ENCODE data around the gene CAND1.
A peak's percentile ranks its signal among the peaks of the same experiment; 100 is the strongest.

The CAND1 gene

DNA sequence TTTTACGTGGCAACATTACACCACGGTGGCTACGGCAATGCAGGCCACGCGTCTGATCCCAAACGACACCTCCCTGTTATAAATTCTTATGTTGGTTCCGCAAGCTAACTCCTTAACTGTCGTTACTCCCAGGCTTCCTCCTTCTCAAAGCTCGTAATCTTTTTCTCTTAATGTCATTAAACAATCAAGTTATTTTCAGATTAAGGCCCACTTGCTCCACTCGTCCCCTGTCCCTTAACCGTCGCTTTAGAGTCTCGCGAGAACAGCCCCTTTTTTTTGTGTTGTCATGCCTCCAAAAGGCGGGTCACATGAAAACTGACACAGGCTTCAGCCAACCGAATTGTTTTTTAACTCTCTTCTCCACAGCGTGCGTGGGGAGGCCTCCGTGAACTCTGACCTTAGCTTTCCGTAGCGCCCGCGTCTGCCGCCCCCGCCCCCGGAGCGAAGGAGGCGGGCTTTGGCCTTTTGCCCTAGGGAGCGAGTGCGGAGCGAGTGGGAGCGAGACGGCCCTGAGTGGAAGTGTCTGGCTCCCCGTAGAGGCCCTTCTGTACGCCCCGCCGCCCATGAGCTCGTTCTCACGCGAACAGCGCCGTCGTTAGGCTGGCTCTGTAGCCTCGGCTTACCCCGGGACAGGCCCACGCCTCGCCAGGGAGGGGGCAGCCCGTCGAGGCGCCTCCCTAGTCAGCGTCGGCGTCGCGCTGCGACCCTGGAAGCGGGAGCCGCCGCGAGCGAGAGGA is at the start of gene CAND1:
CAND1 (plus strand) TSS at position 463 of the 737 bp plus-strand sequence. CDS start 360 bp downstream, outside the sequence.
- DNase-seq (ENCODE audit: low read depth) = peak; percentile 88

DNA sequence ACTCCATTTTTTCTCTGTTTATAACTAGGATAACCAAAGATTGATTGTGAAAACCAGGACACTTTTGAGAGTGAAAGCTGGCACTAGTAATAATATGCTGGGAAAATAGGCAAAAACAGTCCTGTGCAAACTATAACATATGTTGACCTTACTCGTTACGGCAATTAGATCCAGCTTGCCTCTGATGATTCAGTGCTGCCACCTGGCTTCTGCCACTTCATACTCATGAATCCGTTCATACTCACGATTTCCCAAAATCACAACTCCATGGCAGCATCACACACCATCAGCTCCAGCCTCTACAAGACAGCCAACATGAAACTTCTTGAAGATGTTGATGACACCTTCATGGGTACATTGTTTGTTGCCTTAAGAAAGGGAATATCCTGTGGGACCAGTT is 49.1 kb upstream of the CAND1 start:
- DNase-seq (ENCODE audit: low read depth) = no peak

DNA sequence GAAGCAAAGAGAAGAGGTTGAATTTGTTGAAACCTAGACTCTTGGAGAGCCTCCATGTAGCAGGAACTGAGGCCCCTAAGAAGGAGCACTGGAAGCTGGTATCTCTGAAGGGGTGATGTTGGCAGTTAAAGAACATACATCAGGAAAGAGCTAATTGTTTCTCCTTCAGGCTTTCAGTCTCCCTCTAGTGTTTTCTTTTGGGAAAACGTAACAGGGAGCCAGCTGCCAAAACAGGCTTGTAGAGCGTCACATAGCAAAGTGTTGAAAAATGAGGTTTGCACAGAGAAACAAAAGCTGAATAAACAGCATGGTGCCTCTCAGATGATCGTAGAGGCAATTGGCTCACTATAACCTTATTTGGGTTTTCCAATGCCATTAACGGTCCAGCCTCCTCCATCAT is 46.9 kb upstream of the CAND1 start:
- no peak for DNase-seq (ENCODE audit: low read depth)

DNA sequence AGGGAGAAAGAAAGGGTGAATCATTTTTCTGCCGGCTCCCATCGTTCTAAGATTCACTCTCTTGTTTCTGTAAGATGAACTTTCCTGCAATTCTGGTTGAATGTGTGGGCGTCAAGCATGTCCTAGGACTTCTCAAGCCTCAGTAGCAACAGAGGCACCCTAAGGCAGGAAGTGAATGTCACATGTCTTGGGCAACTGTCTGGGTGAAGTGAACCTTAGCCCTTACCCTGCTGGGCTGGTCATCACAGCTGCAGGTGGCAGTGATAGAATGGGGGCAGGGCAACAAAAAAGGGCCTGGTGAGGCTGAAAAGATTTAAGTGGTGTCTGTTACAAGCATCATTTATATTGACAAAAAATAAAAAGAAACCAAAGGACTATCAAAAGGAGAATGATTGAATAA is 45.9 kb upstream of the CAND1 start:
- DNase-seq (ENCODE audit: low read depth) = no peak

DNA sequence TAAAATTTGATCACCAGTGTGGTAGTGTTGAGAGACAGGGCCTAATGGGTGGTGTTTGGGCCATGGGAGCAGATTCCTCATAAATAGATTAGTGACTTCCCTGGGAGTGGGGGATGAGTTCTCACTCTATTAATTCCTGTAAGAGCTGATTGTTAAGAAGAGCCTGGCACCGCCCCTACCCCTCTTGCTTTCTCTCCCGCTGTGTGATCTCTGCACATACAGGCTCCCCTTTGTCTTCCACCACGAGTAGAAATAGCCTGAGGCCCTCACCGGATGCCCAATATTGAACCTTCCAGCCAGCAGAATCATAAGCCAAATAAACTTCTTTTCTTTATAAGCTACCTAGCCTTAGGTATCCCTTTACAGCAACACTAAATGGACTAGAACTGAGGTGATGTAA is 31.9 kb upstream of the CAND1 start:
- no peak for DNase-seq (ENCODE audit: low read depth)

DNA sequence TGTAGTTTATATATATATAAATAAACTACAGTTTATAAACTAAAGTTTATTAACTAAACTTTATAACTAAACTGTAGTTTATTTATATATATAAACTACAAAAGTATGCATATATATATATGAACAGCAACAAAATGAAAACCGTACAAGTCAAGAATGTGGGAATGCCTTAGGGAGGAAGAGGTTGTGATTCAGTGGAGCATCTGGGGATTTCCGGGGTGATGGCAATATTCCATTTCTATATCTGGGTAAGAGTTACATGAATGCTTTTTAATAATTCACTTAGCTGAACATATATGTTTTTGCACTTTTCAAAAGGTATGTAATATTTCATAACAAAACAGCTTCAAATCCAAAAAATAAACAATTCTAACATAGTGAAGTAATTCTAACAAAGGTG is 30.1 kb upstream of the CAND1 start:
- DNase-seq (ENCODE audit: low read depth) = no peak

DNA sequence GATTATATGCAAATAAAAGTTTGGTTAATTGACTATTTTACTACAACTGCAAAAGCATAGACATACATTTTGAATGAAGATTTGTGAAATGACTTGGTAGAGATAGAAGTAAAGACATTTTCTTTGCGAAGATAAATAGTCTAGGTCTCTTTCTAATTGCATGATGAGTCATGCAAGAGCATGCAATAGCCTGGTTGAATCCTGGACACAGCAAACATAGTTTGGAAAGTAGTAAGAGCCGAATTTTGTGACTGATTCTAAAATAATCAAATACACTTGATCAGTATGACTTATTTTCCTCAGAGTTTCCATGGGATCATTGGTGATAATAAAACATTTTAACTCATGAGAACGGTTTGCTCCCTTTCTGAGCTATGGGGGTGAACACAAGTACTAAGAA is 27.7 kb upstream of the CAND1 start:
- DNase-seq (ENCODE audit: low read depth) = no peak

DNA sequence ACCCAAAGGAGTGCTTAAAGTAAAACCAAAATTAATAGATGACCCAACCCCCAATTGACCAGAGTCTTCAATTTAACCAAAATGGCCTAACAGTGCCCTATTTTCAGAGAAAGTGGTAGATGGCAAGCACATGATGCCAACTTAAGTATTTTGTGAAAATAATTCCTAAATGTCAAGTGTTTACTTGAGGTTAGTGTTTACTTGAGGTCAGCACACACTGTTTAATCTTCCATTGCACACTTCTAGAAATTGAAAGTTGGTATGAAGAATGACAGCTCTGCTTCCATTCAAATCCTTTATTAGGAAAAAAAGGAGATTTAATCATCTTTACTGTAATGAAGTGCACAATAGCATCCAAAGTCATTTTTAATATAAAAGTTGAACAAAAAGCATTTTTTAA is 25.9 kb upstream of the CAND1 start:
- DNase-seq (ENCODE audit: low read depth) = no peak

DNA sequence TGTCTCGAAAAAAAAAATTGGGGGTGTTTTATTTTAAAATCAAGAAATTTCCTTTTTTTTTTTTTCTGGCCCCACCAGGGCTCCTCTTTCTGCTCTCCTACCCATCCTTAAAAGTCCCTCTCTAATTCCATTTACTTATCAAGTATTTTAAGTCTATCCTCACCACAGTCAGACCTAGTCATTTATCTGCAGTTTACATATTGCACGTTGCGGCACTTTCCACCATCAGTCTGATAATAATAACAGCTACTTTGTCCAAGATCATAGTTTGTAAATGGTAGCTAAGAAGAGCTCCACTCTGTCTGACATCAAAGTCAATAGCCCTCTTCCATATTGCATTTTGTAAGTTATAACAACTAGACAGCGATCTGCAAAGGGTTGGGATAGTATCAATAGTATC is 23.6 kb upstream of the CAND1 start:
- no peak for DNase-seq (ENCODE audit: low read depth)

DNA sequence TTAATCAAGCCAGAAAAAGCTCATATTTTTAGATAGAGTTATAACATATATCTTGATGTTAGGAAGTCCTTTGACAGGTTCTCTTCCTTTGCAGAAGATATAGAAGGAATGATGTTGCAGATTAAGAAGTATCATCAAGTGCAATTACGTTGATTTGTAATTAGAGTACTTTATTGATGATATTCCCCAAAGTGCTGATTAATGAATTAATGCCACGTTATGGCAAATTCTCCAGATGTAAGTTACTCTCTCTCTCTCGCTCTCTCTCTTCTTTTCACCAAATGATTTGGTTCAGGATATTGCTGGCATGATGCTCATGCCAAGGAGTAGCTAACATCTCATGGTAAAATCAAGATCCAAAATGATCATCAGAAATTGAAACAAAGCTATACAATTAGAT is 18.1 kb upstream of the CAND1 start:
- no peak for DNase-seq (ENCODE audit: low read depth)

DNA sequence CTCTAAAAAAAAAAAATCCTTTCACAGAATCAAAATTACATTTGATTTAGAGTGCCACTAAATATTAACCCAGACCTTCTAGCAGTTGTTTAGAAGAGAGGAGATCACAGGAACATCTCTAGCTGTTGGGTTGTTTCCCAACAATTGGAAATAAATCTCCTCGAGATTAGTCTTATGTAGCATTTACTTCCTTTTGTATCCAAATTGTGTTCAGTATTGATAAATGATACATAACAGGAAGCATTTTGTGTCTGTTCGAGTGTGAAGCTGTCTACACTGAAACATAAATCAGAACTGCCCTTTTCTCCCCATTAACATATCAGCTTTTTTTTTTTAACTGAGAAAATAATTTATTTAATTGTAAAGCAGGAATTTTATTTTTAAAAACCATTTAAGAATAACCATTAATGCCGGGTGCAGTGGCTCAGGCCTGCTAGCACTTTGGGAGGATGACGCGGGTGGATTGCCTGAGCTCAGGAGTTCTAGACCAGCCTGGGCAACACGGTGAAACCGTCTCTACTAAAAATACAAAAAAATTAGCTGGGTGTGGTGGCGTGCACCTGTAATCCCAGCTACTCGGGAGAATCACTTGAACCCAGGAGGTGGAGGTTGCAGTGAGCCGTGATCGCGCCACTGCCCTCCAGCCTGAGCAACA is 14.7 kb upstream of the CAND1 start:
- DNase-seq (ENCODE audit: low read depth) = no peak

DNA sequence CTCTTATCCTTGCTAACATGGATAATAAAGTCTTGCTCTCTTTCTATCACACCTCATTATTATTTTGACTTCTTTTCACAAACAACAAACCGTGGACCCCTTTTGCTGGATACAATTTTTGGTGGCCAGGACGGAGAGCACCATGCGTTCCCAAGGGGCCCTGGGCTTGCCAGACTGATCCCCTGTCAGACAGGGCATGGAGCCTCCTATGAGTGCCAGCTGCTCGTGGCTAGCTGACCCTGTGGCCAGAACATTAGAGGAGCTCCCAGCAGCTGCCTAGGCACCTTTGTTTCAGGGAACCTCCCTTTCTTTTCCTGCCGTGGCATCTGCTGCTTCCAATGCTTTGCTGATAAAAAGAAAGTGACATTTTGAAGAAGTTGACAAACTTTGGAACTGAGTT is 12.5 kb upstream of the CAND1 start:
- DNase-seq (ENCODE audit: low read depth) = no peak

DNA sequence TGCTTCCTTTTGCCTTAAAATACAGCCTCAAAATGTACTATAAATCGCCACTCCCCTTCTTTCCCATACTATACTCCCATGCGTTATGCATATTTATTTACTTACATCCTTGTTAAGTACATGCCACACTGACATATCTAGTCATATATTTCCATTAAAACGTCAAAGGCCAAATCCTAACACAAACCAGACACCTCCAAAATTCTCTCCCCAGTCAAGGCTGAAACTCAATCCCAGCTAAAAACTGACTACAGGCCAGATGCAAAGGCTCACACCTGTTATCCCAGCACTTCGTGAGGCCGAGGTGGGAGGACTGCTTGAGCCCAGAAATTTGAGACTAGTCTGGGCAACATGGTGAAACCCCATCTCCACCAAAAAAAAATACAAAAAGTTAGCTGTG is 5.7 kb upstream of the CAND1 start:
- DNase-seq (ENCODE audit: low read depth) = no peak

DNA sequence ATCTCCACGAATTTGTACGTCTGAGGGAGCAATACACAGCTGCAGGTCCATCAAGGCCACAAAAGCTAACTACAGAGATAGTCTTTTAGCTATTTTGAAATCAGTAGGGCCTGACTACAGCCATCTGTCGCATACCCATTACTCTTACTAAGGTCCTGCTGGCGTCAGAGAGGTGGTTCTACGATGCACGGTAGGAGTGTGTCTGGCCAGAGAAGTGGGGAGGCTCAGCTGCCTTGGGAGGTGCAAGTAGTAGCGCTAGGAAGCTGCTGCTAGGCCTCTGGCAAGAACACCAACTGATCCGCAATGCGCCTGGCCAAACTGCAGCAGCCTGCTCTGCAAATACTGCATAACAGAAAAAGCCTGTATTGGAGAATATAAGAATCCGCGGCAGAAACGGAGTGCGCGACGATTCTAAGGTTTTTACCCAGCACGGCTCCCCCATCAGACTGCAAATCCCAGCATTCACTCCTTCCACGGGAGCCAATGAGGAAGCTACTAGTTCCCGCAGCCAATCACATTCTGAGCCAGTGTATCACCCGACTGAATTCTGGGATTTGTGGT is 743 bp upstream of the CAND1 start:
- DNase-seq (ENCODE audit: low read depth) = peak; percentile 52

DNA sequence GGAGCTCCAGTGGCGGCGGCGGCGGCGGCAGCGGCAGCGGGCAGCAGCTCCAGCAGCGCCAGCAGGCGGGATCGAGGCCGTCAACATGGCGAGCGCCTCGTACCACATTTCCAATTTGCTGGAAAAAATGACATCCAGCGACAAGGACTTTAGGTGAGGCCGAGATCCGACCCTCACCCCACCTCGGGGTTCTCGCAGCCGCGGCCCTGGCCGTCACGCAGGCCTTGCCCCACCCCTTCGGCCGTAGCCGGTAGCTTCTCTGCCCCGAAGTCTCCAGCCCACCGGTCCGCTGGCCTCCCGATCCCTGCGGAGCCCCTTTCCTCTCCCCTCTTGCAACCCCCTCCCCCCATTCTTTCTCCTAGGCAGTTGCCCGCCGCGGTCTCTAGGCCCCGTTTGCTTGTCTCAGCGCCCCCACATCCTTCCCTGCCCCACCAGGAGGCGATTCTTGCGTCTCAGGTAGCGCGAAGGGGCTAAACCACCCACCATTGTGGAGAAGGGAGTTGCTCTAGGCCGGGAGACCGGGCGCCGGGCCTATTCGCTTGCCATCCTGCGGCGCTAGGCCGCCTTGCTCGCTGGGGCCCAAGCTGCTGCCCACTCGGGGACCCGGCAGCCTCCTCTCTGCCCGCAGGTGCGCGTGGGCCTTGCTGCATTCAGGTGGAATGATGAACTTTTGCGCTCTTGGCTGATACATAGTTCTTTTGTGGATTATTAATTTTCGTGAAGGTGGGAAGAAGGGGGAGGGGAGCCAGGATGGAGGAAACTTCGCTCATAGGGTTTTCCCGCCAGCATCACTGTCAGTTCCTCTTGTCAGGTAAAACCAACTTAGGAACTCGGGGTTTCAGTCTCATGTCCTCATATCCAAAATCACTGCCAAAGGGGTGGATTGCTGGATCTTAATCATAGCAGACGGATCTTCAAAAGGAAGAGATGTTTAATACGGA is 745 bp downstream of the CAND1 start:
- DNase-seq (ENCODE audit: low read depth) = peak; percentile 22

DNA sequence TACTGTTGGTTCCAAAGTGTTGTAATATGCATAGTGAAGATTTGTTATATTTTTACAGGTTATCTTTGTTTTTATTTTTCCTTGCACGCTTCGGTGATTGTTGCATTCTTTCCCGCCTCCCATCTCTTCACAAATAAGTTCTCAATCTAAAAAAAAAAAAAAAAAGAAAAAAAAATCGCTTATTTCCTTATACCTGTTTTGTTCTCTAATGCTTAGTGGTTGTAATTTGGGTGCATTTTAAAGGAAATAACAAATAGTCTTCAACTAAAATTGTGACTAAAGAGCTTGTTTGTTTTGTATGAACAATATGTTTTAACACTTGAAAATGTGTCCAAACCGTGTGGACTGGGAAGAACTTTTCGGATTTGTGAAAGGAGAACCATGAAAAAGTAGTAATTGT is 1.5 kb downstream of the CAND1 start:
- no peak for DNase-seq (ENCODE audit: low read depth)

DNA sequence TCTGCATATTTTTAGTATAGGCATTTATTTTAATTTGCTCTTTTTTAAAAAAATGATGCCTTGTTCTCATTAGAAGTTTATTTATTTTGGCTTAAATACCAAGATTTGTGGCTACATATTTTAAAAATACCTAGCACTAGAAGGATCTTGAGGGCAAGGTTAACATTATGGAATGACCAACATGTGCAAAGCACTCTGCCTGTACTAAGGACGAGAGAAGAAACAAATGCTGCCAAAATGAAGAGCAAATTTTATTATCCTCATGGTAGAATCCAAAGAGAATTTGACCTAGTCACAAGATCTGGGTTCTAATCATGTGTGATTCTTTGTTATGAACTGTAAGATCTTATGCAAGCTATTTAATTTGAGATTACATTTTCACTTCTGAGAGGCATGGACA is 2.8 kb downstream of the CAND1 start:
- DNase-seq (ENCODE audit: low read depth) = no peak

DNA sequence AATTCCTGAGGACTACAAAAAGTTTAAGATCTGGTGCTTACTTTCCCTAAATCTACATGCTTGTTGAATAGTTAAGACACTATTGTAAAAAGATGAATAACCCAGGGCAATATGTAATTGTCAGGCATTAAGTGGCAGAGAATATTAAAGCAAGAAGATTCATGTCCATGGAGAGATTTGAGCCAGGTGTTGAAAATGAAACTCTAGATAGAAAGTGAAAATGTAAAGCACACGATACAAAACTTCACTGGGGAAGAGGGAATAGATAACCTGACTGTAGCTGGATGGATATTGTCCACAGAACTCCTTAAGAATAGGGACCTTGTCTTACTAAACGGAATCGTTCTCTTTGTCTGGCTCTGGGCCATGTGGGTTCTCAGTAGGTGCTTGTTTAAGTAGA is 5.0 kb downstream of the CAND1 start:
- no peak for DNase-seq (ENCODE audit: low read depth)

DNA sequence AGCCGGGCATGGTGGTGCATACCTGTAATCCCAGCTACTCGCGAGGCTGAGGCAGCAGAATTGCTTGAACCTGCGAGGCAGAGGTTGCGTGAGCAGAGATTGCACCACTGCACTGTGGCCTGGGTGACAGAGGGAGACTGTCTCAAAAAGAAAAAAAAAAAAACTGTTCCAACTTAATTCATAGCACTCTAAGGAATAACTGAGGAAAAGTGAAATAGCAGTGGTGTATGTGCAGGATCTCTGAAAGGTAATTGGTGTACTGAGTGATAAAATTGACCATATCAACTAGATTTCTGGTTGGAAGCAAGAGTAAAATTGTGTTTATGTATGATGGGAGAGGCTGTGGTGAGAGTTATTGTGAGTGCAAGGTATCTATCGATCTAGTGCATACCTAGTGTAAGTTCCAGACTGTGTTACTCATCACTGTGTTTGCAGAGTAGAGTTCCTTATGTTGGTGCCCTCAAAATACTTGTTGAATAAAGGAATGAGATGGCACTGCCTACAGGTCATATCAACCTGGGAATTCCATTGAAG is 6.3 kb downstream of the CAND1 start:
- no peak for DNase-seq (ENCODE audit: low read depth)

DNA sequence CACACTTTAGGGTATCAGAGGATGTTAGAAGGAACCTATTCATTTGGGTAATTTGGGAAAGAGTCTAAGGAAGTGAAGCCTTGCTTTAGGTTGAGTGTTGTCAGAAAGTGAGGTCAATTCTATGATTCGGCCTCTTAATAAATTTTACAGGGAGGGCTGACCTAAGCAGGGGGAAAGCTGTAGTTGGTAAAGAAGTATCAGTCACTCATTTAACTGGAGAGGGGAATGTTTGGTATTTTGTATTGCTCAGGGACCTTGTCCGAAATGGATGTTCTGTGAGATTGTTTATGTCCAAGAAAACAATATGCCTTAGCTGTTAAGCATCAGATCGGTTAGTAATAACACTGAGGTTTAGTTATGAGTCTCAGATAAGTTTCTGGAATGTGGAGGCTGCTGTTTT is 7.3 kb downstream of the CAND1 start:
- DNase-seq (ENCODE audit: low read depth) = no peak

DNA sequence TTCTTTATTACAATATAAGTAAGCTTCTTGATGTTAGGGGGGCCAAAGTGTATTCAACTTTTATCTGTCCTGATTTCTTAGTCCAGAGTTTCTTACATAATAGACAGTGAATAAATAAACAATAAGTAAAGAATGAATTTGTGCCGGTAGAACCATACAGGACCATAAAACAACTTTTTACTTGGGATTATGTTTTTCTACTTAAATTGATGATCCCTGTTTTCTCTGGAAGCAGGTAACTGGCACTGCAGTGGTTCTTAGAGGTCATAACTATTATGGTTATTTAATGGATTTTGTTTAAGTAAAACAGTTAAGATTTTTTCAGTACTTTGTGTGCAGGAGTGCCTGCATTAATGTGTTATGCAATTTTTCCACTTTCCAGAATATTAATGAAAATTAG is 10.5 kb downstream of the CAND1 start:
- no peak for DNase-seq (ENCODE audit: low read depth)

DNA sequence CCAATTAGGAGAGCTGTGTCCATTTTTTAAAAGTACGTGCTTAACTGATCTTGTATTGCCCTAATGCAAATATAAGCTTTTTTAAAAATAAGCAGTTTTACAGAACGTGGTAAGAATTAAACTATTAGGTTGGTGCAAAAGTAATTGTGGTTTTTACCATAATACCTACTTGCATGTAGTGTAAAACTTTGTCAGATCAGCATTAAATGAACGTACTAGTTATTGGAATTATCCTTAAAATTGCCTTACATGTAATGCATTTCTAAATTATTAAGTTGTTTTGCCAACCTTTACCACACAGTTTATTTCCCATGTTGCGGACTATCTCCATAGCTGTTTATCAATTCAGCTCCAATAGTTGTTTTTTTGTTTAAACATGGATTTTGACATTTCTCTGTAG is 10.9 kb downstream of the CAND1 start:
- no peak for DNase-seq (ENCODE audit: low read depth)

Measured in stimulated activated CD8-positive, alpha-beta memory T cell treated with anti-CD3 and anti-CD28 coated beads, Interleukin-7, amount 100 ng/mL, for 24 hours (primary cell).